GM12801 (cell line): ENCODE measurements around the gene PUM2.

Experiments
- CTCF ChIP-seq: IDR thresholded peaks from one replicate; pipeline ENCODE4 v1.5.1; 2011; ENCODE audit warnings: control low read depth; ENCODE audit not compliant: insufficient read length; ENCODE audit errors: extremely low read depth

The PUM2 gene

GRCh38 chr2:20242727-20243377 lies 107.8 kb downstream of the PUM2 start:
- TF ChIP-seq CTCF = no peak

- TF ChIP-seq CTCF = no peak
Observed at GRCh38 chr2:20241973-20242726, 108.5 kb downstream of the PUM2 start.

- TF ChIP-seq CTCF = no peak
Observed at GRCh38 chr2:20236496-20236895, 114.1 kb downstream of the PUM2 start.

- no peak for TF ChIP-seq CTCF
Observed at GRCh38 chr2:20235655-20236305, 114.9 kb downstream of the PUM2 start.

- no peak for TF ChIP-seq CTCF
Observed at GRCh38 chr2:20232837-20233207, 117.8 kb downstream of the PUM2 start.

- TF ChIP-seq CTCF = no peak
Observed at GRCh38 chr2:20231598-20232026, 119.0 kb downstream of the PUM2 start.

GRCh38 chr2:20231159-20231558 lies 119.5 kb downstream of the PUM2 start:
- TF ChIP-seq CTCF = no peak
